Non-pigmented ciliary epithelial cell (primary cell): ENCODE data around the gene AGAP1.
A peak's percentile ranks its signal among the peaks of the same experiment; 100 is the strongest.

Experiments
- DNase-seq: peaks from one replicate; pipeline ENCODE4 v3.0.0-alpha.2; 2010; ENCODE audit warnings: low read depth

Gene AGAP1

DNA sequence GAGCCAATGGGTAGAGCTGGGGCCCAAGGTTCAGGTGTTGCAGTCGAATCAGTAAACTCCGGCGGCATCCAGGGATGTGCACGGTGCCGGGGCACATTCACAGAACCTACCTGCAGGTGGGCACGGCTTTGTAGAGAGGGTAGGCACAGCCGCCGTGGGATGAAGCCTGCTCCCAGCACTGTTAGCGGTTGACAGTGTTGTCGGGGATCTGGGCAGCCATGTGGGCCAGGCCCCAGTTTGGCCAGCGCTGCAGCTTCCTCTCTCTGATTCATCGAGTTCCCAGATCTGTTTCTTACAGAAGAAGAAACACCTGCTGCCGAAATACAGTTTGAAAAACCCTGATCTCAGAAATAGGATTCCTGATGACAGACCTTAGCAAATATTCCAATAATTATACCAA lies 274.8 kb downstream of the AGAP1 start:
- DNase-seq = no peak

- DNase-seq = no peak
These were observed 275.2 kb downstream of the AGAP1 start for GRCh38 chr2:235769046-235769445.

DNA sequence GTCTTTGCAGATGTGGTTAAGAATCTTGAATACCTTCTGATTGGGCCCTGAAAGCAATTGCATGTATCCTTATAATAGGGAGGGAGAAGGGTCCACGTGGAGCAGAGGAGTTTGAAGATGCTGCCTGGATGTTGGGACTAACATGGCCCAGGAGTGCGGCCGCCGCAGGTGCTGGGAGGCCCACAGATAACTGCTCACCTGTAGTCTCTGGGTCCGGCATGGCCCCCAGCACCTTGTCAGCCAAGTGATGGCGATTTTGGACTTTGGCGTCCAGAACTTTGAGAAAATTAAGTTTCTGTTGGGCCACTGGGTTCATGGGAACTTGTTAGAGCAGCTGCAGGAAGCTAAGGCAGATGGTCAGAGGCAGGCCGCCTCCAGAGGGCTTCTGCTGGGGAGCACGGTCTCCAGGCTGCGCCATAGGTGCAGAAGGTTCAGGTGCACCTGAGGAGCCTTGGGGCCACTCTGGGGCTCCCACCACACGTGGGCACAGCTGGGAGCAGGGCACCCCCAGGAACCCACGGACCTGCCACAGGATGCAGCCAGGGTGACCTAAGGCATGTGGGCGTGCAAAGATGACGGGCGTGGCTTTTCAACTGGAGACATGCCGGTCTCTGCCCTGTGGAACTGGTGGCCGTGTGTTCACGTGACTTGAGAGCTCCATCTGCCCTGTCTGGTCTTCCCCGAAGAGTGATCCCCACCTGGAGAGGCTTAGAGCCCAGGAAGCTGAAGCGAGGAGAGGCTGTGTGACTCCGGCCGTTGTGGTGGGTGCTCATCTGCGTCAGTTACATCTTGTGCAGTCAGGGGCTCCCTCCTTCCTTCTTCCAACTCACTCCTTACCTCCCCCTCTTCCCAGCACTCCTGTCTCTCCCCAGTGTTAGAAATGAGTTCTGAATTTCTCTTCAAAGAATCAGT lies 277.3 kb downstream of the AGAP1 start:
- DNase-seq = no peak

DNA sequence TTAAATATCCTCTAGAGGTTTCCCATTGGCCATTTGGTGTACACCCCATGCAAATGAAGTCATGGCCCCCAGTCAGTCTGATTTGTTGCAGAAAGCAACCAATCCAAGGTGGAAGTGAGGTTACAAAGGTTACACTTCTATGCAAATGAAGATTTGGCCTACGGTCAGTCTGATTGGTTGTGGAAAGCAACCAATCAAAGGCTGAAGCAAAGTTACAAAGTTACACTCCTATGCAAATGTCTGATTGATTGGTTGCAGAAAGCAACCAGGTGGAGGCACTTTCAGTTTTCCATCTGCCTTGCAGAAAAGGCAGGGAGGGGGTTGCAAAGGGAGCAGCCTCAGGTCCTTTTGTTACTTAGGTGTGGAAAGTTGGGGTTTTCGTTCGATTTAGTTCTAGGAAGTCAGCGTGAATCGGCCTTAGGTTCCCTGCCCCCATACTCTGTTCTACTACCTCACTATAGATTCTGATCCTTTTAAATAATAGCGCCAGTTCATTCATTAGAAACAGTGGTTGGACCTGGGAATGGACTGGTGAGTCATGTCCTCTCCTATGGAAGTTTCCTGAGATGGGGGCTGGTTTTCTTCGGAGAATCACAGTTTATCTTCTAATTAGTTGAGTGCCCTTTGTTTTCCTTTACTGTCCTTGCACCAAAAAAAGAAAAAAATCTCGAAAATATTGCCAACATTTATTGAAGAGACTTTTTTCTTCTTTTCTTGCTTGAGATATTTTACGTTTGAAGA lies 279.5 kb downstream of the AGAP1 start:
- DNase-seq = no peak

GRCh38 chr2:235774153-235774870 lies 280.5 kb downstream of the AGAP1 start:
- DNase-seq = no peak

GRCh38 chr2:235776531-235776930 lies 282.7 kb downstream of the AGAP1 start:
- DNase-seq = no peak

GRCh38 chr2:235779444-235779896 lies 285.6 kb downstream of the AGAP1 start:
- peak; percentile 14 for DNase-seq

GRCh38 chr2:235780401-235780800 lies 286.6 kb downstream of the AGAP1 start:
- DNase-seq = no peak

GRCh38 chr2:235781775-235782174 lies 287.9 kb downstream of the AGAP1 start:
- no peak for DNase-seq

GRCh38 chr2:235784788-235785187 lies 290.9 kb downstream of the AGAP1 start:
- DNase-seq = no peak

GRCh38 chr2:235789552-235789951 lies 295.7 kb downstream of the AGAP1 start:
- no peak for DNase-seq

DNA sequence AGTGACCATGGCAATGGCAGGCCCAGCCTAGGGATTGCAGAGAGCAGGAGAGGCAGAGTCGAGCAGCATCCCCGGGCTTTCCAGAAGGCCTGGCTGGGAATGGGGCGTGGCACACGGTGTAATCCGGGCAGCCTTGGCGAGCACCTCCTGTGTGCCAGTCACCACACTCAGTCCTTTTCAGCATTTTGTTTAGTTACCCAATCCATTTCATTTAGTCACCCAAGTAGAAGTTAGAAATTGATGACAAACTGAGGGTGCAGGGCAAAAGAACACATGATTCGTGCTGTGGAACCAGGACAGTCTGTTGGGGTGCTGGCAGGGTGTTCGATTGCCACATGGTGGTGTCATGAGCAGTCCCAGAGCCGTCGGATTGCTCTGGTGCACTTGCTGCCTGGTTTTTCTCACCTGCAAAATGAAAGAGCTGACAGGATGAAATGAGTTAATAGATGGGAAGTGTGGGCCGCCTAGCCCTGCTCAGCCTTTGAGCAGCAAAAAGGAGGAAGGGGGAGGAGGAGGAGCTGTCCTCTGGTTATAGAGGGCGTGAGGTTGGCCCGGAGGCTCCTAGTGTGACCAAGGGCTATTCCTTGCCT lies 299.4 kb downstream of the AGAP1 start:
- no peak for DNase-seq

DNA sequence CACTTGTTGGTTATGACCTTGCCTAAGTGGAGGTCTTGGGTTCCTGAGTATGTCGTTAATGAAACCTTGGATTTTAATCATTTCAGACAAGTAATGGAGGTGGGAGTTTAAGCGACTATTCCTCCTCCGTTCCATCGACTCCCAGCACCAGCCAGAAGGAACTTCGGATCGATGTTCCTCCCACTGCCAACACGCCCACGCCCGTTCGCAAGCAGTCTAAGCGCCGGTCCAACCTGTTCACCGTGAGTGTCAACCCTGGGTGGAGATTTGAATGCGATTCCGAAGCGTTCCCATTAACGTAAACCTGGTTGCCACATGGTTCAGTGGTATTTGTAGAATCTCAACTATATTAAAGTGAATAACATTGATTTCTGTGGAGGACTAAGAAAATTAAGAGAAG lies 305.4 kb downstream of the AGAP1 start:
- no peak for DNase-seq

- no peak for DNase-seq
These were observed 308.7 kb downstream of the AGAP1 start for GRCh38 chr2:235802542-235802941.

GRCh38 chr2:235803028-235803427 lies 309.2 kb downstream of the AGAP1 start:
- no peak for DNase-seq

- DNase-seq = no peak
These were observed 310.8 kb downstream of the AGAP1 start for GRCh38 chr2:235804676-235805075.

DNA sequence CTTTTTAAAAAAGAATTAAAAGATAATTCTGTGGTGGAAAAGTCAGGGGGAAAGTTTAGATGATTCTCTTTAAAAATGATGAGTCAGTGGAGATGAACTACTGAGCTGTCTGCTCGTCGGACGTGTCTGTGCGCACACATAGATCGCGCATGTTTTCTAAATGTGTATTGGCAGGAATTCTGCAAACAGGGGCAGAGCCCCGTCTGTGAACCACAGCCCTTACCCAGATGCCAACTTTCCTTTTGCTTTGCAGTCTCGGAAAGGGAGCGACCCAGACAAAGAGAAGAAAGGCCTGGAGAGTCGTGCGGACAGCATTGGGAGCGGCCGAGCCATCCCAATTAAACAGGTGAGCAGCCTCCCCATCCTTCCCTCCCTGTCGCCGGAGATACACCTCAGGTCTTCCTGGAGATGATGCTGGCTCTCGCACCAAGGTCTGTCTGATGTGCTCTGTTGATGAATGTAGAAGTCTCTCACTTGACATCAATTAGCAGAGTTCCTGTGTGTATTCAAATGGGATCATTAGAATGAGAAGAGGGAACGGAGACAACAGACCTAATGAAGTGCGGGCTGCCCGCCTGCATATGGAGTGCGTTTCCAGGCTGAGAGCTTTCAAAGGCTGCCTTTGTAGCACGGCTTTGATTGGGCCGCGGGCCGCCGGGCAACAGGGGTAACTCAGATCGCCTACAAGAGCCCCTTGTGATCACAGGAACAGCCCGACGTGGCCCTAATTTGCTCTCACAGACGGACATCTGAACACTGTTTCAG lies 313.3 kb downstream of the AGAP1 start:
- DNase-seq = no peak

DNA sequence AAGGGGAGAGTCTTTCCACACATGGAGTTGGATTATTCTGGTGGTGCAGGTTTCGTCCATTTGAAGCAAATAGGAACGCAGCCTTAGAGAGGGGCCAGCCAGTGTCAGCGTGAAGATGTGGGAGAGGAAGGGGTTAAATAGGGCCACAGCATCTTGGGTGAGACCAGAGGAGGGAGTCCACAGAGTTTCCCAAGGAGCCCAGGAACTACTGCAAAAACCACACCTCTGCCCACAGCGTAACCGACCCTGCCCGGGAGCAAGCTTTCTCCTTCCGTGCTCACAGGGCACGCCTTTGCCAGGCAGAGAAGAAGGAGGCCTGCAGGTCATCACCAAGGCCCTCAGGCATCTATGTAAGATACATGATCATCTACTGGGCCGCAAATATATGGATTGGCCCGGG lies 314.5 kb downstream of the AGAP1 start:
- DNase-seq = no peak

GRCh38 chr2:235810252-235810651 lies 316.4 kb downstream of the AGAP1 start:
- no peak for DNase-seq

DNA sequence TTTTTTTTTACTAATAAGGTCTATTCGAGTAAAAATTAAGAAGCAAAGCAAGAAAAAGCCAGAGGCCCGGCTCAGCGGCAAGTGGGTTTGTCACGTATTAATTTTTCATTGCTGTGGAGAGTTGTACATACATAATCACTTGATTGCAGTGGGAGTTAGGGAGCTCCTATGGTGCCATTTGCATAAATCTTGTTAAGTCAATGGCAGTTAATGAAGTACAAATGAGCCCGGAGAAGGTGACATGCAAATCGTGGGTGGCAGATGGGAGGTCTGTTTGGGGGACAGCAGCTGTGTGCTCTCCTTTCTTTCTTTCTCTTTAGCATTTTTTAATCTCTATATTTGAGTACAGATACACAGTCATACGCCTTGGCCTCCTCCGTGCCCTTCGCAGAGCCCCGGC lies 317.0 kb downstream of the AGAP1 start:
- DNase-seq = no peak

DNA sequence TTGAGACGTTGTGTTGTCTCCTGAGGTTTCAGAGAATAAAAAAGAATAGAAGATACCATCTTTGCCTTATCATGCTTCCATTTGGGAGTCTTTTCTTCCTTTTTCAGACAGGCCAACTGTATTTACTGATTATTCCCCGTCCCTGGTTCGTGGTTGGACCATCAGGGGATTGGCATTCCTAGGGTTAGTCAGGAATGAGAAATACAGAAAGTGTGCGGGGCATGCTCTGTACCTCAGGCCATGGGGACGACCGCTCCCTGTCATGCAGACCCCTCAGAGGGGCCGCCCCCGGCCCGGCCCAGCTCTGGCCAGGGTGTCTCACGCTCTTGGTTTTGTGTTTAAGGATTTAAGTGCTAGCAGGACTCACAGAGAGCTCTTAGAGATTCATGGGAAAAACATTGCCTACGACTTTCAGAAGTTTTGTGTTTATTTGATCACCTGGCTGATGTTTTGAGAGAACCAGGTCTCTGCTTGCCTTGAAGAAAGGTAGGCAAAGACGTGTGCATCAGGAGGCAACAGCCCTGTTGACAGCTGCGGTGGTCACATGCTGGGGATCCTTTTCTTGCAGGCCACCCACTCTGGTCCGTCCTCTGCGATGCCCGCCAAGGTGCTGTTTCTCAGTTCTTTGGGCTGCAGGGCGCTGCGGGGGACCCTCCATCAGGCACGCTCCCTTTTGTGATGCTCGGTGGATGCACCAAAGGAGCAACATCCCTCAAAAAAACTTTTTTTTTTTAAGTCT lies 317.8 kb downstream of the AGAP1 start:
- DNase-seq = no peak
